ENCODE measurements around the gene UBAC2.

DNA sequence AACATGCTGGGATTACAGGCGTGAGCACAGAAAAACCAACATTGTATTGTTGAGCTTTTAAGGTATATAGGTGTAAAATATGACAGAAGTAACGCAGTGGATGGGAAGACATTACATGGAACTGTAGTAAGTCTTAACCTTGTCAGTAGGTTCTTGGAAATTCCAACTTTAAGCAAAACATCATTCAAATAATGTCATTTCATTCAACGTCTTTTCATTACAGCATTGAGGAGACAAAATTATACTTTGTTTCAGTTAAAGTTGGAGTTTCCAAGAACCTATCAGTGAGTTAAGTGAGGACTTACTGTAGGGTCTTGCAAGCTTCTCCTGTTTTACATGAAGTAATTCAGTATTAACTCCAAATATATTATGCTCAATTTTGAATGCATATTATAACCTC is 133.6 kb downstream of the UBAC2 start:
- TF ChIP-seq, protein P1, sequence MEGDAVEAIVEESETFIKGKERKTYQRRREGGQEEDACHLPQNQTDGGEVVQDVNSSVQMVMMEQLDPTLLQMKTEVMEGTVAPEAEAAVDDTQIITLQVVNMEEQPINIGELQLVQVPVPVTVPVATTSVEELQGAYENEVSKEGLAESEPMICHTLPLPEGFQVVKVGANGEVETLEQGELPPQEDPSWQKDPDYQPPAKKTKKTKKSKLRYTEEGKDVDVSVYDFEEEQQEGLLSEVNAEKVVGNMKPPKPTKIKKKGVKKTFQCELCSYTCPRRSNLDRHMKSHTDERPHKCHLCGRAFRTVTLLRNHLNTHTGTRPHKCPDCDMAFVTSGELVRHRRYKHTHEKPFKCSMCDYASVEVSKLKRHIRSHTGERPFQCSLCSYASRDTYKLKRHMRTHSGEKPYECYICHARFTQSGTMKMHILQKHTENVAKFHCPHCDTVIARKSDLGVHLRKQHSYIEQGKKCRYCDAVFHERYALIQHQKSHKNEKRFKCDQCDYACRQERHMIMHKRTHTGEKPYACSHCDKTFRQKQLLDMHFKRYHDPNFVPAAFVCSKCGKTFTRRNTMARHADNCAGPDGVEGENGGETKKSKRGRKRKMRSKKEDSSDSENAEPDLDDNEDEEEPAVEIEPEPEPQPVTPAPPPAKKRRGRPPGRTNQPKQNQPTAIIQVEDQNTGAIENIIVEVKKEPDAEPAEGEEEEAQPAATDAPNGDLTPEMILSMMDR (IDR thresholded peaks at IDR 0.05; ENCODE audit: extremely low read depth in 1 of 2, insufficient read depth in 1 of 2, low read depth in 1 of 2, low read length in 2 of 2), result no peak
- no peak for TF ChIP-seq MYC (IDR thresholded peaks at IDR 0.05; ENCODE audit: low read depth, low read length)
- no peak for TF ChIP-seq EZH2 (IDR thresholded peaks at IDR 0.05; ENCODE audit: borderline replicate concordance, low read depth, low read length, severe bottlenecking)
- no peak for TF ChIP-seq POLR2A (IDR thresholded peaks at IDR 0.05; ENCODE audit: low read depth, low read length)
- TF ChIP-seq POLR2AphosphoS5 (IDR thresholded peaks at IDR 0.05; ENCODE audit: insufficient read depth, low read depth, low read length), result no peak
- TF ChIP-seq, protein P2, sequence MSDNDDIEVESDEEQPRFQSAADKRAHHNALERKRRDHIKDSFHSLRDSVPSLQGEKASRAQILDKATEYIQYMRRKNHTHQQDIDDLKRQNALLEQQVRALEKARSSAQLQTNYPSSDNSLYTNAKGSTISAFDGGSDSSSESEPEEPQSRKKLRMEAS (IDR thresholded peaks at IDR 0.05; ENCODE audit: insufficient read depth, insufficient read length), result no peak
- TF ChIP-seq JUN (IDR thresholded peaks at IDR 0.05; ENCODE audit: borderline replicate concordance, insufficient read depth, insufficient read length, low read depth), result no peak
- TF ChIP-seq GATA2 (IDR thresholded peaks at IDR 0.05; ENCODE audit: insufficient read depth, insufficient read length, low read depth, low read length), result no peak
- TF ChIP-seq FOS (IDR thresholded peaks at IDR 0.05; ENCODE audit: borderline replicate concordance, insufficient read depth, low read length), result no peak
